Stimulated activated naive CD8-positive, alpha-beta T cell treated with anti-CD3 and anti-CD28 coated beads, Interleukin-15, Interleukin-2, amounts not matched to agents 100 U/mL and 50 U/mL, for 24 hours (primary cell): ENCODE data around the gene GFPT2.

Source experiments
- ATAC-seq: fragments of 150-1000 bp; cut with Tn5 transposase; one replicate; pipeline ENCODE4 v1.10.0; 2021
- DNase-seq: peaks from one replicate; pipeline ENCODE4 v3.0.0; 2021

Gene GFPT2

GRCh38 chr5:180350711-180351465, 2.2 kb downstream of the GFPT2 start:
- ATAC-seq (no peak), DNase-seq (no peak)

- DNase-seq = no peak
- no peak for ATAC-seq
Observed at GRCh38 chr5:180350296-180350695, 2.8 kb downstream of the GFPT2 start.

GRCh38 chr5:180349391-180349790, 3.7 kb downstream of the GFPT2 start:
- DNase-seq (no peak), ATAC-seq (no peak)

GRCh38 chr5:180348336-180348735, 4.8 kb downstream of the GFPT2 start:
- no peak for ATAC-seq
- DNase-seq = no peak

DNA sequence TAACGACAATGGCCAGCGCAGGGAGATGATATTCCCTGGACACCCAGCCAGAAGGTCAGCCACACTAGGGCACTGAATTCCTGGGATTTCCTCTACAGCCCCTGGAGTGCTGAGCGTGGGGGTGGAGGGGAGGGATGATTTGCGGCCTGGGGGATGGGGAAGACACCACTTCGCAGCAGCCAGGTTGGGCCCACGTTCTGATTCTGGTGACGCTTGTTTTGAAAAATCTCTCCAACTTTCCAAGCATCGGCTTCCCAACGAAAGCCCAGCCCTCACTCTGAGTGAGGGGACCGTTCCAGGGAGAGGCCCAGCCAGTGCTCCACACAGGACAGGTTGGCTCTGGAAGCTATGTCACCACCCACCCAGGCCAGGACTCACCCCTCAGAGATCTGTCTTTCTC, 5.4 kb downstream of the GFPT2 start:
- ATAC-seq = no peak
- DNase-seq = no peak

DNA sequence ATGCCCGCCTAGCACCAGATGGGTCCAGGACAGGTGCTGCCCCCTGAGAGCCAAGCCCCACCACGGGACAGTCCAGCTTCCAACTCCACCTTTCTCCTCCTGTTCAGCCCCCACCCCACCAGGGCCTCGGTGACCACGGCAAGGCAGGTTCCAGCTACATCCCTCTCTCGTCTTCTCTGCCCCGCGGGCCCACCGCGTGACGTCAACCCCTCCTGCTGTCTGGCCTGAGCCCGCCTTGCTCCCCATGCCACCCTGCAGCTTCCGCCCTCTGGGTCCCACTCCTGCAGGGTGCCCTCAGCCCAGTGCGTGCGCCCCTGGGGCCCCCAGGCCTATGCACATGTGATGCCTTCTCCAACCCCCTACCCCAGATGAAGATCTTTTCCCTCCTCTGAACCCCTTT, 6.8 kb downstream of the GFPT2 start:
- ATAC-seq (no peak), DNase-seq (no peak)

DNA sequence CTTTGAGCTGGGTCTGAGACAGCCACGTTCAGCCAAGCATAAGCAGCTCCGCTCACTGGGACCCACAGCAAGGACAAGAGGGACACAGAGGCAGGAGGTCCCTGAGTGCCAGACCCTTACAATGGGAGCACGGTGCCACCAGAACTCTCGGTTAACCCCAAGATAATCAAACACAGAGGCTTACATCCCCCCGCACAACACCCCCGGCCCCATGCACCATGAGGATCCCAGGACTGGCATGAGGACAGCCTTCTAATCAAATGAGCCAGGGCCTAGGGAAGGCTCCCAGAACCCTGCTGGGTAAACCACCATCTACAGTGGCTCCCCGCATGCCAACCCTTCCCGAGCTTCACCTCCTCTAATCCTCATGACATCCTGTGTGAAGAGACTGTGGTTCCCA, 7.4 kb downstream of the GFPT2 start:
- no peak for ATAC-seq
- no peak for DNase-seq

DNA sequence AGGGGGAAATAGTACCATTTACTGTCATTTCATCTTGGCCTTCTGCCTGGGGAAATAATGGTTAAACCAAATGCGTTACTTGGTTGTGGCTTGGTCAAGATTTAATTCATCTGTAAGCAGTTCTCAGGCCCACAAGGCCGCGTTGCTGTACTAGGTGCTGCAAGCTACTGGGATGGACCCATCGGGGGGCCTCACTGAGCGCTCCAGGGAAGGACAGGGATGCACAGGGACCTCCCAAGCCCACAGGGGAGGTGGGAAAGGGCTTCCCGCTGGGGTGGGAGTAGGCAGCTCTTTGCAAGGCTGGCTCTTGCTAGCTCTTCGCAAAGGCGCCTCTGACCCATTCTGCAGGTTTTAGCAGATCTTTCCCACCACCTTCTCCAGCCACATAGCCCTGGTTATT, 8.0 kb downstream of the GFPT2 start:
- no peak for ATAC-seq
- DNase-seq = no peak

DNA sequence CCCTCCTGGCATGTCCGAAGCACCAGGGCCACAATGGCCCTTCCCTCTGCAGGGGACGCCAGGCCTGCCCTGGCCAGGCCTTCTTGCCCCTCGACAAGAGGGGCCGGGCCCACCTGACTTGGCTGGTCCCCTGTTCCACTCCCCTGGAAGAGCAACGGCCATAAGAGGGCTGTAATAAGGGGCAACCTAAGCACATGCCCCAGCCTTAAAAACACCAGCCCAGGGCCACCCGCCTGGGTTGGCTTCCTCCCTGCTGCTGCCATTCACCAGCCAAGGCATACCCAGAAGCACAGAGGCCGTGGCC, 8.5 kb downstream of the GFPT2 start:
- ATAC-seq (no peak), DNase-seq (no peak)

- ATAC-seq (no peak), DNase-seq (no peak)
Observed at GRCh38 chr5:180343831-180344695, 9.1 kb downstream of the GFPT2 start.

DNA sequence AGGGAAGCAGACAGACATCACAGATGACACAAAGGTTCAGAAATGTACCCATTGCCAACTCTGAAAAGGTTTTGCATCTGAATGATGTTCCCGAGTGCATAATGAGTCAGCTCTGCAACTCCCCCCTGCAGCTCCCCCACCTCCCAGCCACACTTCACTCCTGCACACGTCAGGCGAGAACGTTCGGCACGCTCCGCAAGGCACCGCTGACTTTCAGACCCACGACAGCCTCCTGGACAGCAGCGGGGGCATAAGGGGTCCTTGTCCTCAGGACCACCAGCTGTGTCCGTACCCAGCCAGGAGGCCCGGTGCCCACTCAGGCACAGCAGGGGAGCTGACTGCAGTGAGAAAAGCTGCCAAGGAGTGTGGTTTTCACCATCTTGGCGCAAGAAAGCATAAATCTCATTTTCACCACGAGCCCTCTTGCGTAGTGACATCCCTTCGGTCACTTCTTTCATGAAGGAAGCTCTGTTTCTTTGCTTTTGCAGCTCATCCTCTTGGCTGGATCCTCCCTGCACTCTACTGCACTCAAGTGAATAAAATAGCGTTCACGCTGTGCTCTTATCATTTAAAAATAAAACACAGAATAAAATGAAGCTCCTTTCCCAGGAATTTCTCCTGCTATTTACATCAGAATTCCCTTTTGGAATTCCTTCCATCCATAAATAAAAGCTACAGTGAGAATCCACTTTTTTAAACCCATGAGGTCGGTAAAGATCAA, 9.9 kb downstream of the GFPT2 start:
- ATAC-seq (no peak), DNase-seq (no peak)

- DNase-seq (no peak), ATAC-seq (no peak)
Observed at GRCh38 chr5:180341595-180341994, 11.5 kb downstream of the GFPT2 start.

DNA sequence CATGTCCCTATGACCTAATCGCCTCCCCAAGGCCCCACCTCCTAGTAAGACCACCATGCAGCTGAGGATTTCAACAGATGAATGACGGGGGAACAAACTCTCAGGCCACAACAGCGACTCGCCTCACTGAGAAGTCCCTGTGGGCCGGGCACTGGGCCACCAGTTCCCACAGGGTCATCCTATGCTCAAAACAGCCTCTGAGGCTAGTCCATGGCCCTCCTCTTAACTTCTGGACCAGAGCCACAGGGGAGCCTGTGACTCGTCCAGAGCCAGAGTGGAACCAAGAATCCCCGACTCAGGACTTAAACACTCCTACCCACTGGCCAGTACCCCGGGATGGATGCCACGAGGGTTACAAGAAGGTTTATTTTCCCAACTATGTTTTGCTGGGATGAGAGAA, 12.3 kb downstream of the GFPT2 start:
- ATAC-seq (no peak), DNase-seq (no peak)

- ATAC-seq = no peak
- no peak for DNase-seq
Observed at GRCh38 chr5:180339583-180340183, 13.5 kb downstream of the GFPT2 start.

DNA sequence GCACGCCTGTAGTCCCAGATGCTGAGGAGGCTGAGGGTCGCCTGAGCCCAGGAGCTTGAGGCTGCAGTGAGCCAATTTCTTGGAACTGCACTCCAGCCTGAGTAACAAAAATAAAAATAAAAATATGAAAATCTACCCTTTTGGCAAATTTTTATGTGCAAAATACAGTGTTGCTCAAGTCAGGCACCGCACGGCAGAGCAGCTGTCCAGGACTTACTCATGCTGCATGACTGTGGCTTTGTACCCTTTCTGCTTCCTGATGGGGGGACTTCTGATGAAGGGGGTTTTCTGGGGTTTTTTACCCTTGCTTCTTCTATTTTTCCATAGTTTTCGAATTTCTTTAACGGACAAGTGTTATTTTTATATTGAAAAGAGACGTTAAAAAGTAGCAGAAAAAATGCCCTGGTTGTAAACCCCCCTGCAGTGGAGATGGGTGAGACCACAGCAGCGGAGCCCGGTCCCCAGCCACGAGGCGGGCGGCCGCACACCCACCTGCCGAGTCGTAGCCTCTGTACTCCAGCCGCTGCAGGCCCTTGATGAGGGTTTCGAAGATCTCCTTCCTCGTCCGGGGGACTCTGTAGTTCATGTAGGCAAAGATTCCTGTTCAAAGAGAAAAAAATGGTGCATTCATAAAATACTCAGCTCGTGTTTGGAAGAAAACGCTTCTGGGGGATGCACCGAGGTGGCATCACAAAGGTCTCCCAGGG, 15.0 kb downstream of the GFPT2 start:
- ATAC-seq (no peak), DNase-seq (no peak)

DNA sequence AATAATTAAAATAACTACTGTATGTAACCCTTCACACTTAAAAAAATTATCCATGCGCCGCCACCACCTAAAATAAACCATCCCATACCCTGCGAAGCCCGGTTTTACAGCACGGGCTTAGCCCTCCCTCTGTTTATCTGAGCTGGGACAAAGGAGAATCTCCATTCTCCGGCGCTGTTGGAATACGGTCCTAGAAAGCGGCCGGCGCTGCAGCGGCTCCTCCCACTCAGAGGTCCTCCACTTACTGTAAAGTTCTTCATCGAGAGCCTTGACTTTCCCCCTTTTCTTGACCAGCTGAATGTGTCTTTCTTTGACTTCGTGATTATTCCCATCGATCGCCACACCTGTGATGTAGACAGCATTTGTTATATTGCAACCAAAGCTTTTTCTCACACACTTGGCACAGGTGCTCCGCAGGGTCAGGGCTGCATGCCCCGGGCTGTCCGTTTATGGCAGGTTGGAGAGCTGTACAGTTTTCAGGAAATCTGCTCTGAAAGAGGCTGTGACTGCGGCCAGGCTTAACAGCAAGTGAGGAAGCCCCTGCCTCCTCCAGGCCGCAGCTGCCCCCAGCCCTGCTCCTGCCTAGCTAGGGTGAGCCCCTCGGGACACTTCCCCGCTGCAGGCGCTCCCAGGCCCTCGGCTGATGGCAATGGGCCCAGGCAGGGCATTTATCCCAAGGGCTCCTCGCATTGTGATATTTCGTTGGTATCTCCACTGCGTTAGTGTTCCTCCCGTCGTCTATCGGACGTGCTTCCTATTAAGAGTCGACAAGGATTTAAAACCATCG, 16.7 kb downstream of the GFPT2 start:
- ATAC-seq (no peak), DNase-seq (no peak)

DNA sequence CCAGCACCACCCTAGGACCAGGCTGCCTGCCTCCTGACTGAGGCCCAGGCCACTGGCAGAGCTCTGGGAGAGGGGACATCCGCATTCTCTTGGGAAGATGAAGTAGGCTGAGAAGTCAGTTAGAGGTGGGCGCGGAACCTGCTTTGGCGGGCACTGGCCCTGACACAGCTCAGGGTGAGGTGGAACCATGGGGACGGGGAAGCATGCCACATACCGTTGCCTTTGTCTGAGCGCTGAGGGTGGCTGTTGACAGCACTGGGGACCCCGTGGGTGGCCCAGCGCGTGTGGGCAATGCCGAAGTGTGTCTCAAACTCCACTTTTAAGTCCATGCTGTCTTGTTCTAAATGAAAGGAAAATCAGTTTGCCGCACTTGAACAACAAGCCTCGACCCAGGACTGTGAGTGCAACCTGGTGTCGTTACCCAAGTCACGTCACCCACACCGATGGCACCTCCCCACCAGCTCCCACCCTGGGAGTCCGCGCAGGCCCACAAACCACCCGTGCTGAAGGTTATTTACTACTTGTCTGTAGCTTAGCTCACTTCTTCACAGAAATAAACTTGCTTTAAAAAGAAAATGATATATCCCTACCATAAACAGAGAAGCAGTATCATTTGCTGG, 17.4 kb downstream of the GFPT2 start:
- no peak for DNase-seq
- no peak for ATAC-seq

GRCh38 chr5:180334751-180335613, 18.2 kb downstream of the GFPT2 start:
- no peak for DNase-seq
- no peak for ATAC-seq

GRCh38 chr5:180334176-180334575, 19.0 kb downstream of the GFPT2 start:
- DNase-seq (no peak), ATAC-seq (no peak)

GRCh38 chr5:180333661-180334060, 19.5 kb downstream of the GFPT2 start:
- no peak for ATAC-seq
- no peak for DNase-seq
